IPS-NIHi11 (cell line): ENCODE results near the gene FAM204A.

Experiments
- DNase-seq: peaks from one replicate; pipeline ENCODE4 v3.0.0; 2012; ENCODE audit warnings: mixed read lengths, low spot score

The FAM204A gene

GRCh38 chr10:118330295-118331076, 11.6 kb downstream of the FAM204A start:
- DNase-seq: no peak

GRCh38 chr10:118324140-118324539, 18.0 kb downstream of the FAM204A start:
- no peak for DNase-seq

- DNase-seq: no peak
Observed at GRCh38 chr10:118321724-118322575, 20.2 kb downstream of the FAM204A start.

GRCh38 chr10:118315629-118316028, 26.5 kb downstream of the FAM204A start:
- DNase-seq: no peak

GRCh38 chr10:118314882-118315281, 27.2 kb downstream of the FAM204A start:
- no peak for DNase-seq

- DNase-seq: no peak
Observed at GRCh38 chr10:118311505-118311904, 30.6 kb downstream of the FAM204A start.

- no peak for DNase-seq
Observed at GRCh38 chr10:118310822-118311221, 31.3 kb downstream of the FAM204A start.

GRCh38 chr10:118309911-118310310, 32.2 kb downstream of the FAM204A start:
- DNase-seq: no peak

GRCh38 chr10:118308664-118309063, 33.5 kb downstream of the FAM204A start:
- peak; percentile 25 for DNase-seq

- DNase-seq: no peak
Observed at GRCh38 chr10:118307859-118308258, 34.3 kb downstream of the FAM204A start.

GRCh38 chr10:118307220-118307619, 34.9 kb downstream of the FAM204A start:
- DNase-seq: no peak

GRCh38 chr10:118305730-118306129, 36.4 kb downstream of the FAM204A start:
- DNase-seq: no peak

GRCh38 chr10:118304521-118304920, 37.6 kb downstream of the FAM204A start:
- DNase-seq: peak; percentile 23

GRCh38 chr10:118301211-118301610, 40.9 kb downstream of the FAM204A start:
- no peak for DNase-seq

GRCh38 chr10:118300320-118300719, 41.8 kb downstream of the FAM204A start:
- DNase-seq: no peak

GRCh38 chr10:118298787-118299186, 43.3 kb downstream of the FAM204A start:
- DNase-seq: no peak

GRCh38 chr10:118291122-118291521, 51.0 kb downstream of the FAM204A start:
- DNase-seq: no peak

- DNase-seq: no peak
Observed at GRCh38 chr10:118290471-118290995, 51.6 kb downstream of the FAM204A start.

- no peak for DNase-seq
Observed at GRCh38 chr10:118287076-118287806, 54.9 kb downstream of the FAM204A start.

GRCh38 chr10:118286051-118286838, 55.9 kb downstream of the FAM204A start:
- peak; percentile 22 for DNase-seq

- no peak for DNase-seq
Observed at GRCh38 chr10:118282670-118283069, 59.5 kb downstream of the FAM204A start.
